HG03442 (cell line): ENCODE data around the gene NFKB1.

ENCODE experiments used
- ATAC-seq: cut with Tn5 transposase; IDR thresholded peaks from one replicate; pipeline ENCODE4 v1.9.1; 2021; ENCODE audit warnings: mild to moderate bottlenecking, moderate library complexity; ENCODE audit not compliant: unreplicated experiment

The NFKB1 gene

GRCh38 chr4:102497986-102498385, 3.2 kb upstream of the NFKB1 start:
- no peak for ATAC-seq

DNA sequence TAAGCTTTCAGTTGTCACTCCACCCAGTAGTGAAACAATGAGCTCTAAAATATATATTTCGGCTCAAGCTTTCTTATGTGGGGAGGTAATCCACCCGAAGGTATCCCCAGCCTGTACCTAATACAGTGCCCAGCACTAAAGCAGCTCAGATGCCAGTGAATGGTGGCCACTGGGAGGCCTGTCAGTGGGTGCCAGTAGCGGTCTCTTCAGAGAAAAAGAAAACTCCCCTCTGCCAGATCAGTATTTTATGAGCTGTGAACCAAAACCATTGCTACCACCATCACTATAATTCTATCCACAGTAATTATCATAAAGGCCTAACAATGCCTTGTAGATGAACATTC, 835 bp upstream of the NFKB1 start:
- ATAC-seq: peak; percentile 24

DNA sequence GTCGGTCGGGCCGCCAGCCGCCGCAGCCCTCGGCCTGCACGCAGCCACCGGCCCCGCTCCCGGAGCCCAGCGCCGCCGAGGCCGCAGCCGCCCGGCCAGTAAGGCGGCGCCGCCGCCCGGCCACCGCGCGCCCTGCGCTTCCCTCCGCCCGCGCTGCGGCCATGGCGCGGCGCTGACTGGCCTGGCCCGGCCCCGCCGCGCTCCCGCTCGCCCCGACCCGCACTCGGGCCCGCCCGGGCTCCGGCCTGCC, 213 bp downstream of the NFKB1 start:
- ATAC-seq: peak; percentile 30

DNA sequence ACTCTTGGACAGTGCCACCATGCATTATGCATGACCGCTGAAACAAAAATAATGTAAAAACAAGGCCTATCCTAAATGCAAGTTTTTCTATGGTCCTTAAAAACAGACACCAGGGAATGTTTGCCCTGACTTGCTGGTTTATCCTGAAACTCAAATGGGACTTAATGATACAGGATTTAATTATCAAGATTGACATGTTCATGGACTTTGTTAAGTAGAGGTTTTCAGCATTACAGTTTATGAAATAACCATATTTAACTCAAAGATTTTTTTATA, 1.3 kb downstream of the NFKB1 start:
- no peak for ATAC-seq

GRCh38 chr4:102503301-102503746, 2.2 kb downstream of the NFKB1 start:
- no peak for ATAC-seq

DNA sequence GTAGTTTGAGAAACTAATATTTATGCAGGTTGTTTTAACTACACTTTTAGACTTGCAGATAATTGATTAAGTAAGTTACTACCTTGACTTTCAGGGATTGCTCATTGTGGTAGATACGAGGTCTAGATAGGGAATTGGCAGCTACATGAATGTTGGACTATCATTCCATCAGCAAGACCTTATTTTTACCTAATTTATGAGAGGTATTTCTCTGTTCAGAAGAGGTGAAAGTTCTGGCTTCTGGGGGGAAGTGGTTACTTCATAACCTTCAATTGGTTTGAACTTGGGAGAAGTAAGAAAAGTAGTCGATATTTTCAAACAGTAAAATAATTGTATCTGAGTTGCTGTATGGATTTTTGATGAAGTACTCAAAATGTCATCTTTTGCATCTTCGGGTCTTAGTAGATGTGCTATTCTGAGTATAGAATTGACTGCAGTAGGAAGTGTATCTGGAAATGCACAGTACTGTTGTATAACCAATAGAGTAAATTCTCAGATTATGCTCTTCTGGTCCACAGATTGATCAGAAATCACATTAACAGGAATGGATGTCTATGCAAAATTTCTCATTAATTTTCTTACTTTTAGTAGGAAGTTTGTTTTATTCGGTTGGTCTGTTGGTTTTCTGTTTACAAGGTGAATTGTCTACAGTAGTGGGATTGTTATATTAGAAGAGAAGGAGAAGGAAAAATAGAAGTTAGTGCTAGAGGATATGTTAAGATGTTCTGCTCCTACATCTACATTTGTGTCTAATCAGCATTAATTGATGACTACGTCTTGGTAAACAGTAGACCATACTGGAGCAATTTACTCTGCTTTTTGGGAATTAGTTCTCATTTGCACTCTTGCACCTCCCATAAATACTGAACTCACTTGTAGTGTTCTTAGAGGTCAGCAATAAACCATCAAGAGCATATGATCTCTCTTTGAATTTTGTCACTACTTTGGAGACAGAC, 3.0 kb downstream of the NFKB1 start:
- ATAC-seq: no peak

GRCh38 chr4:102504941-102505340, 3.8 kb downstream of the NFKB1 start:
- no peak for ATAC-seq

DNA sequence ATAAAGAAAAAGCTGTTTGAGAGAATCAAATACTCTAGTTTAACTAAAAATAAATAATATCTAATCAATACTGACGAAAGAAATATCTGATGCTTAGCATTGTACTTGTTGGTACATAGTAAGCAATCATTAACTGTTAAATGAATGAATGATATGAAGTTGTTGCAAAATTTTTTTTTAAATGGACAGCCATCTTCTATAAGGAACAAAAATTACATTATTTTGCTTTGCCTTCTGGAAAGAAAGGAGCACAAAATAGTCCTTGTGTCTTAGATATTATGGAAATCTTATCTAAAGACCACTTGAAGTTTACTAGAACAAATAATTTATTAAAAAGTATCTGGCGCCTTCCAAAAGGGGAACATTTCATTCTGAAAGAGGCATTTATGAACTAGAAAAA, 4.5 kb downstream of the NFKB1 start:
- ATAC-seq: no peak

DNA sequence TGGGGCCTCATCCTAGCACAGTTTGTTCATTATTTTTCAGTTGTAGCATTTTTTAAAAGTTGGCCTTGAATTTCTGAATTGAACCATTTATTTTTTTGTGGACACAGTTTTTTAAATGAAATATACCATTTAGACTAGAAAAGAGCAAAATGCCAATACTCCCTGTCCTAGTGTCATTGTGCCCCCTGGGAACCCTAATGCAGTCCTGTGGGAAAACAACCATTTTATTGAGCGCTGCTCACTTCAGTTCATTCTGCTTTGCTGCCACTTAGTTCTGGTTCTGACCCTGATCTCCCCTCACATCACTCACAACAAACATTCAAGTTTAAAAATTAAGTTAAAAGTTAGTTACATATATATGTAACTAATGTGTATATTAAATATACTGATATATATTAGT, 5.4 kb downstream of the NFKB1 start:
- ATAC-seq: no peak

DNA sequence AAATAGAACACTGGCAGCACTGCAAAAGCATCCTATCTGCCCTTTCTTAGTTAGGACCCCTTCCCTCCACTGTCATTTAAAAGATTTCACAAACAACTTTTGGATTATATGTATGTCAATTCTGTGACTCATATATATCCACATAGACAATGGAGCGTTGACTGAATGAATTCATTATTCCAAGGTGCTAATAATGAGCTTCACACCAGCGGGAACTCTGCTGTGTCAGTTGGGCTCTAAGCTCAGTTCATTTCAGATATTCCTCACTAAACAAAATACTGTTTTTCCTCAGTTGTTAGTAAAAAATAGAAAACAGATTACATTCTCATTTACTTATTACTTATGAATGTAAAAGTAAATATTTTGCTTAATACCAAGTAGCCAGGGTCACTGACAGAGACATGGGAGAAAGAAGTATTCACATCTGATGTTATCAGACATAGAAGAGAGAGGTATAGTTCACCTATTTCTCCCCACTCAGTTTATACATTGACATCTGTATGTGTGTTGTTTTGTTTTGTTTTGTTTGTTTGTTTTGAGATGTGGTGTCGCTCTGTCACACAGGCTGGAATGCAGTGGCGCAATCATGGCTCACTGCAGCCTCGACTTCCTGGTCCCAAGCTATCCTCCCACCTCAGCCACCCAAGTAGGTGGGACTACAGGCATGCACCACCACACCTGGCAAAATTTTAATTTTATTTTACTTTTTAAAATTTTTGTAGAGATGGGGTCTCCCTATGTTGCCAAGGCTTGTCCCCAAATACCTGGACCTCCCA, 10.9 kb downstream of the NFKB1 start:
- ATAC-seq: no peak

DNA sequence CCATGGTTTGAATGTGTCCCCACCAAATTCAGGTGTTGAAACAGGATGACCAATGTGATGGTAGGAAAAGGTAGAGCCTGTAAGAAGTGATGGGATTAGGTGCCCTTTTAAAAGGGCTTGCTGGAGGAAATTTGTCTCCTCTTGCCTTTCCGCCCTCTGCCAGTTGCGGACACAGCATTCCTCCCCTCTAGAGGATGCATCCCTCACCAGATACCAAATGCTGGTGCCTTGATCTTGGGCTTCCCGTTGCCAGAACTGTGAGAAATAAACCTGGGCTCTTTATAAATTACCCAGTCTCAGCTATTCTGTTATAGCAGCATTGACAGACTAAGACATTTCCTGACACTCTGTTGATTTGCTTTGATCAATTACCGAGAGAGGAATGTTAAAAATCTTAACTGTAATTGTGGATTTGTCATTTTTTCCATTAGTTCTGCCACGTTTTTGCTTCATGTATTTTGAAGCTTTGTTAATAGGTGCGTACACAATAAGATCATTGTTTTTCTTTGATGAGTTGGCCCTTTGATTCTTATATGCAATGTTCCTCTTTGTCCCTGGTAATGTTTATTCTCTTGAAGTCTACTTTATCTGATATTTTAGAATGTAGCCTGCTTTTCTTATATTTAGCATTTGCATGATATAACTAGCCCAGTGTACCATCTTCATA, 13.3 kb downstream of the NFKB1 start:
- ATAC-seq: no peak

DNA sequence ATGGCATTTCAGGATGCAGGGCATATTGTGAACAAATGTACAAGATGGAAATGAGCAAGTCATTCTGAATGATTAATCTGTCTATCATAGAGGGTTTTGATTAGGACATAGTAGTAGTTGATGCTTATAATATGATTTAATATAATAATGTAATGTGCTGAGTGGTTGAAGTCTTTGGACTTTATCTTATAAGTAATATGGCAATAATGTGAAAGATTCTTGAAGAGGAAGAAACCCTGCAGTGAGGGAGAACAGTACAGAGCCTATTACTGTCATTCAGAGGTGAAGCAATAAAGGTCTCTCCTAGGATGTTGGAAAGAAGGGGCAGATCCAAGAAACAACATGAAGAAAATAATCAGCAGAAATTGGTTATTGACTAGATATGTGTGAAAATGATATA, 16.6 kb downstream of the NFKB1 start:
- no peak for ATAC-seq

DNA sequence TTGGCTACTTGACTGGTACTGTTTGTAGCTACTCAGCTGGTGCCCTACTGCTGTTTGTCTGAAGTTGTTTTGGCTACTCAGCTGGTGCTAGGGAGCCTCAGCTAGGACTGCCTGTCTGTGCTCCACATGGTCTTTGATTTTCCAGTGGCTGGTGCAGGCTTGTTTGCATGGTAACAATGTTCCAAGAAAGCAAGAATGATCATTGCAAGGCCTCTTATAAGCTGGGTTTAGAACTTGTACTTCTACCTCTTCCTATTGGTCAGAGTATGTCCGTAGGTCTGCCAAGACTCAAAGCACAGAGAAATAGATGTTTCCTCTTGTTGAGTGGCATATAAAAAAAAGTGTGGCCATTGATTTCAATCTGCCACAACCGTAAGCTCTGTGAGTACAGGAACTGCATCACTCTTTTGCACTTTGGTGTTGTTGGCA, 17.6 kb downstream of the NFKB1 start:
- no peak for ATAC-seq

DNA sequence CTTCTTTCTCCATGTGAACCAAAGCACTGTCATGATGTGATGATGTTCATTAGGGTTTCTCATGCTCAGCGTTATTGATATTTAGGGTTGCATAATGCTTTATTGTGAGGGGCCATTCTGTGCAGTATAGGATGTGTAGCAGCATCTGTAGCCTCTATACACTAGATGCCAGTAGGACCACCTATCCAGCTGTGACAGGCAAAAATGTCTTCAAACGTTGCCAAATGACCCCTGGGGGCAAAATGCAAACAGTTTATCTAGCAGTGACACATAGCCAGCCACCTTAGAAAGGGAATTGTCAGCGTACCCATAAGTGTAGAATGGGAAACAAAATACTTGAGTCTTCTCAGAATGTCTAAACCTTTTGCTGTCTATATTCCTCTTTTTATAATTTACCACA, 18.8 kb downstream of the NFKB1 start:
- ATAC-seq: no peak

- no peak for ATAC-seq
These were observed 20.4 kb downstream of the NFKB1 start for GRCh38 chr4:102521570-102521969.

DNA sequence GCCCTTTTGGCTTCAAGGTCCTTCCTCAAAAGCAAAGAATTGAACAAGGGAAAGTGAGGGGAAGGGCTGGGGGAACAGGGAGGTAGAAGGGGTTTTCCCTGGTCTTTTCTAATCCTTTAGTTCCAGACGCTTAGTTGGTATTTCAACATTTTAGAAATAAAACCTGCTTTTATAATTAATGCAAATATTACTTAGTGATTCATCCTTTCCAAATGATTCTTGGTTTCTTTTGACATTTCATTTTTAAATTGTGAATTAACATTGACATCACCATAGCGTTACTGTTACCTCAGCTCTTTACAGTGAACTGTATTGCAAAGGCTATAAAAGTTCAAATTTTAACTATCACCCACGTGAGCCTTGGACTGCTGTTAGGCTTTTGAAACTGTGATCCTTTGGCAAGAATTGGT, 20.9 kb downstream of the NFKB1 start:
- no peak for ATAC-seq

DNA sequence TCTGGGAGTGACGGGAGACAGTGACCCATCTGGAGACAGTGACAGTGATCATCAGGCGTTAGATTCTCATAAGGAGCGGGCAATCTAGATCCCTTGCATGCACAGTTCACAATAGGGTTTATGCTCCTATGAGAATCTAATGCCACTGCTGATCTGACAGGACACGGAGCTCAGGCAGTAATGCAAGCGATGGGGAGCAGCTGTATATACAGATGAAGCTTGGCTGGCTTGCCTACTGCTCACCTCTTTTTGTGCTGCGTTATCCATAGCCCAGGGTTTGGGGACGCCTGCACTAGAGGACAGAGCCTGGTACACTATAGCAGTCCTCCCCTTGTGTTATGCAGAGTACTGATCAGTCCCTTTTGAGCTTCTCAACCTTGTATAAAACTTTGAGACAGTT, 23.5 kb downstream of the NFKB1 start:
- ATAC-seq: no peak

- no peak for ATAC-seq
These were observed 23.9 kb downstream of the NFKB1 start for GRCh38 chr4:102525097-102525496.

- ATAC-seq: no peak
These were observed 24.3 kb downstream of the NFKB1 start for GRCh38 chr4:102525504-102525903.

GRCh38 chr4:102526532-102526931, 25.4 kb downstream of the NFKB1 start:
- ATAC-seq: no peak

GRCh38 chr4:102527695-102528283, 26.6 kb downstream of the NFKB1 start:
- peak; percentile 33 for ATAC-seq

DNA sequence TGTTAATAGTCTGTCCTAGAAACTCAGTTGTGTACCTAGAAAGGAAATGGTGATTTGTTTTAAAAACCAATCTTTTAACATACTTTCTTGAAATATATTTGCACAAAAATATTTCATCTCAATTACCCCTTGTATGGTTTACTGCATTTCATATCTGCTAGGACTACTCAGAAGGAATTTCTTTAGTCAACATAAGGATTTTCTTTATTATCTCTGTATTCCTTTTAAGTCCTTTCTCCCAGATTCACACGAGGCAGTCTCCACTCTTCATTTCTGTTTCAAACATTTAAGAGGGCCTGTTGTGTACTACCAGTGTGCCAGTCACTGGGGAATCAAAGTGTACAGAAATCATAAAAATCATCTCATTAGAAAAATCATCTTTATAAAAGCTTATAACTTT, 28.8 kb downstream of the NFKB1 start:
- no peak for ATAC-seq
